Stomach smooth muscle (tissue), 2 donors: ENCODE data around the gene DMC1.

Experiments
- H3K27ac ChIP-seq: one replicate; pipeline ENCODE4 v1.7.0; 2013; ENCODE audit warnings: mild to moderate bottlenecking, low read length, inconsistent platforms
- H3K27me3 ChIP-seq, 2 donors: one replicate each; pipeline ENCODE4 v1.7.0; 2013; ENCODE audit warnings: low read length in 2 of 2; ENCODE audit not compliant: insufficient read depth in 2 of 2, control insufficient read depth in 1 of 2
- H3K36me3 ChIP-seq, 2 donors: one replicate each; pipeline ENCODE4 v1.7.0; 2013; ENCODE audit warnings: low read length in 2 of 2; ENCODE audit not compliant: control insufficient read depth in 2 of 2, insufficient read depth in 2 of 2
- H3K4me1 ChIP-seq: one replicate; pipeline ENCODE4 v1.7.0; 2013; ENCODE audit warnings: low read length; ENCODE audit not compliant: control insufficient read depth, insufficient read depth
- H3K4me3 ChIP-seq, 2 donors: one replicate each; pipeline ENCODE4 v1.7.0; 2013; ENCODE audit warnings: low read length in 2 of 2
- H3K9ac ChIP-seq, 2 donors: one replicate each; pipeline ENCODE4 v1.7.0; 2013; ENCODE audit warnings: low read length in 2 of 2, mild to moderate bottlenecking in 1 of 2
- H3K9me3 ChIP-seq, 2 donors: one replicate each; pipeline ENCODE4 v1.7.0; 2013; ENCODE audit warnings: low read length in 2 of 2; ENCODE audit not compliant: control insufficient read depth in 2 of 2
- donor health status: healthy.
- donor health status: Pancreatic carcinoma.

DMC1 gene

GRCh38 chr22:38519453-38520250 lies 50.3 kb downstream of the DMC1 start:
- Histone ChIP-seq H3K36me3 (no peaks in the 10 kb centered on the region), H3K9me3 (no peaks in the 10 kb centered on the region), H3K27ac (no peak overlapping the region), H3K4me3 (no peak overlapping the region), H3K27me3 (no peaks in the 10 kb centered on the region), H3K4me1 (no peaks in the 10 kb centered on the region), H3K9ac (no peak overlapping the region)

GRCh38 chr22:38518620-38519019 lies 51.4 kb downstream of the DMC1 start:
- Histone ChIP-seq H3K4me3 (no peak overlapping the region), H3K9me3 (no peaks in the 10 kb centered on the region), H3K27me3 (no peaks in the 10 kb centered on the region)

GRCh38 chr22:38513063-38513462 lies 56.9 kb downstream of the DMC1 start:
- Histone ChIP-seq H3K4me1 (no peaks in the 10 kb centered on the region), H3K9me3 (no peaks in the 10 kb centered on the region), H3K27ac (no peak overlapping the region), H3K4me3 (no peak overlapping the region), H3K9ac (no peak overlapping the region), H3K27me3 (no peaks in the 10 kb centered on the region), H3K36me3 (no peaks in the 10 kb centered on the region)

More at GRCh38 chr22:38518620-38519019, 51.4 kb downstream of the DMC1 start:
- no peak overlapping the region for H3K9ac ChIP-seq
- no peaks in the 10 kb centered on the region for H3K36me3 ChIP-seq
- H3K4me1 ChIP-seq = no peaks in the 10 kb centered on the region
- no peak overlapping the region for H3K27ac ChIP-seq

- no peaks in the 10 kb centered on the region for H3K9me3 ChIP-seq
Observed at GRCh38 chr22:38510416-38510970, 59.5 kb downstream of the DMC1 start.

GRCh38 chr22:38506118-38506962 lies 63.6 kb downstream of the DMC1 start, which contains the start of gene DDX17:
TSS of gene DDX17 (minus strand) at chr22:38506311.
- Histone ChIP-seq H3K4me3 (peak within 1 kb of the TSS; percentile 86 to 92), H3K9me3 (no peaks in the 10 kb centered on the region), H3K4me1 (peaks cover 17% of the 10 kb centered on the region), H3K27me3 (no peaks in the 10 kb centered on the region), H3K36me3 (peaks cover 0 to 6% of the 10 kb centered on the region in 2 donors), H3K9ac (peak within 1 kb of the TSS; percentile 99 to 100), H3K27ac (peak within 1 kb of the TSS; percentile 99)

More at GRCh38 chr22:38510416-38510970, 59.5 kb downstream of the DMC1 start:
- Histone ChIP-seq H3K36me3 (no peaks in the 10 kb centered on the region), H3K27me3 (no peaks in the 10 kb centered on the region), H3K4me3 (no peak overlapping the region), H3K4me1 (peaks cover 9% of the 10 kb centered on the region), H3K27ac (no peak overlapping the region), H3K9ac (no peak overlapping the region)

GRCh38 chr22:38505541-38506117 lies 64.4 kb downstream of the DMC1 start:
- no peaks in the 10 kb centered on the region for H3K27me3 ChIP-seq
- H3K4me3 ChIP-seq = peak overlapping the region; percentile 86 to 92
- H3K9me3 ChIP-seq = no peaks in the 10 kb centered on the region
- H3K4me1 ChIP-seq = peaks cover 17% of the 10 kb centered on the region
- peak overlapping the region; percentile 99 to 100 for H3K9ac ChIP-seq
- H3K27ac ChIP-seq = peak overlapping the region; percentile 99
- peaks cover 0 to 9% of the 10 kb centered on the region in 2 donors for H3K36me3 ChIP-seq

GRCh38 chr22:38504731-38505540 lies 65.0 kb downstream of the DMC1 start:
- Histone ChIP-seq H3K27ac (peak overlapping the region; percentile 99), H3K4me1 (peaks cover 17% of the 10 kb centered on the region), H3K36me3 (peaks cover 3 to 14% of the 10 kb centered on the region in 2 donors), H3K9me3 (no peaks in the 10 kb centered on the region), H3K9ac (peak overlapping the region; percentile 99 to 100), H3K4me3 (peak overlapping the region; percentile 86 to 92), H3K27me3 (no peaks in the 10 kb centered on the region)

GRCh38 chr22:38503021-38503420 lies 67.0 kb downstream of the DMC1 start:
- Histone ChIP-seq H3K4me3 (peak overlapping the region; percentile 86 to 92), H3K9ac (peak overlapping the region in 1 of 2 donors; percentile 99), H3K9me3 (no peaks in the 10 kb centered on the region), H3K27me3 (no peaks in the 10 kb centered on the region), H3K4me1 (peaks cover 17% of the 10 kb centered on the region), H3K27ac (peak overlapping the region; percentile 12), H3K36me3 (peaks cover 19 to 33% of the 10 kb centered on the region in 2 donors)

GRCh38 chr22:38501797-38502672 lies 67.9 kb downstream of the DMC1 start:
- Histone ChIP-seq H3K27ac (no peak overlapping the region), H3K4me3 (peak overlapping the region; percentile 86 to 92), H3K9me3 (no peaks in the 10 kb centered on the region), H3K4me1 (peaks cover 13% of the 10 kb centered on the region), H3K36me3 (peaks cover 25 to 38% of the 10 kb centered on the region in 2 donors), H3K27me3 (no peaks in the 10 kb centered on the region), H3K9ac (no peak overlapping the region)
